ENCODE data around the gene AIG1.

Gene AIG1

DNA sequence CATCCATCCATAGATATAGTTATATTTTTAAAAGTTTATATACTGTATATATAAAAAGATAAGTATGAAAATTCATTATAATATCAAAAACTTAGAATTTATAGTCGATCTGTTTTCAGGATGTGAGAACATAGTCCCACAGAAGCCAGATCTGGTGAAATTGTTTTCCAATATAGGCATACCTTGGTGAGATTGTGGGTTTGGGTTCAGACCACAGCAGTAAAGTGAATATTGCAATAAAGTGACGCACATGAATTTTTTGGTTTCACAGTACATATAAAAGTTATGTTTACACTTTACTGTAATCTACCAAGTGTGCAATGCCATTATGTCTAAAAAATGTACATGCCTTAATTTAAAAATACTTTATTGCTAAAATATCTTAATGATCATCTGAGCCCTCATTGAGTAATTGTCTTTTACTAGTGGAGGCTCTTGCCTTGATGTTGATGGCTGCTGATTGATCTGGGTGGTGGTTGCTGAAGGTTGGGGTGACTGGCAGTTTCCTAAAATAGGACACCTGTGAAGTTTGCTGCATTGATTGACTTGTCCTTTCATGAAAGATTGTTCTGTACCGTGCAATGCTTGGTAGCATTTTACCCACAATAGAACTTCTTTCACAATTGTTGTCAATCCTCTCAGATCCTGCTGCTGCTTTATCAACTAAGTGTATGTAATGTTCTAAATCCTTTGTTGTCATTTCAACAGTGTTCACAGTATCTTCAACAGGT is 29.8 kb downstream of the AIG1 start:
- H3K4me3 ChIP-seq (ENCODE audit: control insufficient read depth, low read depth, low read length) = no peak overlapping the region
- no peak for TF ChIP-seq CTCF (IDR thresholded peaks at IDR 0.05; ENCODE audit: control insufficient read depth, insufficient read depth, low read depth, low read length, missing control alignments)
- DNase-seq (ENCODE audit: low read depth) = no peak

DNA sequence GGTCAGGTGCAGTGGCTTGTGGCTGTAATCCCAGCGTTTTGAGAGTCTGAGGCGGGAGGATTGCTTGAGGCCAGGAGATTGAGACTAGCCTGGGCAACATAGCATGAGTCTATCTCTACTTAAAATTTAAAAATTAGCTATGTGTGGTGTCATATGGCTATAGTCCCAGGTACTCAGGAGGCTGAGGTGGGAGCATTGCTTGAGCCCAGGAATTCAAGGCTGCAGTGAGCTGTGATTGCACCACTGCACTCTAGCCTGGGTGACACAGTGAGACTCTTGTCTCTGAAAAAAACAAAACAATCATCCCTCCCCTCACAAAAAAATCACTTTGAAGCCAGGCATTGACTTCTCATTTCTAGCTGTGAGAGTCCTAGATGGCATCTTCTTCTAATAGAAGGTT is 32.1 kb downstream of the AIG1 start:
- TF ChIP-seq CTCF (IDR thresholded peaks at IDR 0.05; ENCODE audit: control insufficient read depth, insufficient read depth, low read depth, low read length, missing control alignments) = no peak
- no peak overlapping the region for H3K4me3 ChIP-seq (ENCODE audit: control insufficient read depth, low read depth, low read length)
- no peak for DNase-seq (ENCODE audit: low read depth)

DNA sequence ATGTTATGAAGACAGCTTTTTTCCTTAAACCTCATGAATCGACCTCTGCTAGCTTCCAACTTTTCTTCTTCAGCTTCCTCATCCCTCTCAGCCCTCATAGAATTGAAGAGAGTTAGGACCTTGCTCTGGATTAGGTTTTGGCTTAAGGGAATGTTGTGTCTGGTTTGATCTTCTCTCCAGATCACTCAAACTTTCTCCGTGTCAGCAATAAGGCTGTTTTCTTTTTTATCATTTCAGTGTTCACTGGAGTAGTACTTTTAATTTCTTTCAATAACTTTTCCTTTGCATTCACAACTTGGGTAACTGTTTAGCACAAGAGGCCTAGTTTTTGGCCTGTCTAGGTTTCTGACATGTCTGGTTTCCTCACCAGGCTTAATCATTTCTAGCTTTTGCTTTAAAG is 32.6 kb downstream of the AIG1 start:
- no peak for DNase-seq (ENCODE audit: low read depth)
- H3K4me3 ChIP-seq (ENCODE audit: control insufficient read depth, low read depth, low read length) = no peak overlapping the region
- no peak for TF ChIP-seq CTCF (IDR thresholded peaks at IDR 0.05; ENCODE audit: control insufficient read depth, insufficient read depth, low read depth, low read length, missing control alignments)

- no peak overlapping the region for H3K4me3 ChIP-seq (ENCODE audit: control insufficient read depth, low read depth, low read length)
- no peak for DNase-seq (ENCODE audit: low read depth)
- TF ChIP-seq CTCF (IDR thresholded peaks at IDR 0.05; ENCODE audit: control insufficient read depth, insufficient read depth, low read depth, low read length, missing control alignments) = no peak
Measured at GRCh38 chr6:143096403-143096802, 35.7 kb downstream of the AIG1 start.

- no peak for TF ChIP-seq CTCF (IDR thresholded peaks at IDR 0.05; ENCODE audit: control insufficient read depth, insufficient read depth, low read depth, low read length, missing control alignments)
- no peak for DNase-seq (ENCODE audit: low read depth)
- H3K4me3 ChIP-seq (ENCODE audit: control insufficient read depth, low read depth, low read length) = no peak overlapping the region
Measured at GRCh38 chr6:143097224-143097795, 36.6 kb downstream of the AIG1 start.

GRCh38 chr6:143098054-143098671 is 37.5 kb downstream of the AIG1 start:
- H3K4me3 ChIP-seq (ENCODE audit: control insufficient read depth, low read depth, low read length) = no peak overlapping the region
- TF ChIP-seq CTCF (IDR thresholded peaks at IDR 0.05; ENCODE audit: control insufficient read depth, insufficient read depth, low read depth, low read length, missing control alignments) = no peak
- DNase-seq (ENCODE audit: low read depth) = no peak
